ENCODE measurements around the gene TRAF1.

Gene TRAF1

GRCh38 chr9:120891884-120892747, 34.5 kb downstream of the TRAF1 start:
- ChIA-PET POLR2A (ENCODE audit: low non-redundant PET) (no interaction called here), CTCF (interaction anchor here (0.6 kb wide), 1 partner anchor 172 kb away, joined by 3 read pairs; no protein-coding TSS in a partner anchor)
- TF ChIP-seq CTCF (conservative IDR thresholded peaks at IDR 0.05; ENCODE audit: low read depth) = no peak
- peak overlapping the region; percentile 19 for H3K27ac ChIP-seq
- no peak for DNase-seq (ENCODE audit: low spot score)

GRCh38 chr9:120891245-120891883, 35.2 kb downstream of the TRAF1 start:
- CTCF ChIA-PET = interaction anchor here (0.6 kb wide), 1 partner anchor 171 kb away, joined by 3 read pairs; no protein-coding TSS in a partner anchor
- H3K27ac ChIP-seq = no peak overlapping the region
- POLR2A ChIA-PET (ENCODE audit: low non-redundant PET) = no interaction called here
- no peak for DNase-seq (ENCODE audit: low spot score)
- no peak for TF ChIP-seq CTCF (conservative IDR thresholded peaks at IDR 0.05; ENCODE audit: low read depth)

- no peak overlapping the region for H3K27ac ChIP-seq
- CTCF ChIA-PET = interaction anchor here (0.6 to 0.8 kb wide), 2 partner anchors 12 to 46 kb away, joined by 3 to 4 read pairs; no protein-coding TSS in a partner anchor
- no peak for TF ChIP-seq CTCF (conservative IDR thresholded peaks at IDR 0.05; ENCODE audit: low read depth)
- POLR2A ChIA-PET (ENCODE audit: low non-redundant PET) = no interaction called here
- no peak for DNase-seq (ENCODE audit: low spot score)
These were observed 36.0 kb downstream of the TRAF1 start for GRCh38 chr9:120890320-120891244.

GRCh38 chr9:120889606-120890271, 36.9 kb downstream of the TRAF1 start:
- DNase-seq (ENCODE audit: low spot score) = no peak
- H3K27ac ChIP-seq = no peak overlapping the region
- no peak for TF ChIP-seq CTCF (conservative IDR thresholded peaks at IDR 0.05; ENCODE audit: low read depth)
- POLR2A ChIA-PET (ENCODE audit: low non-redundant PET) = interaction anchor here (0.7 kb wide), 1 partner anchor 47 kb away, joined by 14 read pairs; no protein-coding TSS in a partner anchor
- CTCF ChIA-PET = interaction anchor here (0.6 to 0.8 kb wide), 2 partner anchors 13 to 47 kb away, joined by 3 to 4 read pairs; no protein-coding TSS in a partner anchor

GRCh38 chr9:120888626-120889025, 38.0 kb downstream of the TRAF1 start:
- ChIA-PET CTCF (interaction anchor here (0.7 kb wide), 1 partner anchor 95 kb away, joined by 3 read pairs; no protein-coding TSS in a partner anchor), POLR2A (ENCODE audit: low non-redundant PET) (no interaction called here)
- TF ChIP-seq CTCF (conservative IDR thresholded peaks at IDR 0.05; ENCODE audit: low read depth) = no peak
- no peak for DNase-seq (ENCODE audit: low spot score)
- no peak overlapping the region for H3K27ac ChIP-seq
